DMS53 treated with DMSO at 0.1 percent for 48 hours (cell line): ENCODE data around the gene CEP131.
A peak's percentile ranks its signal among the peaks of the same experiment; 100 is the strongest.

Experiments used
- DNase-seq: peaks from one replicate; lab custom pipeline; 2025; ENCODE audit not compliant: unreplicated experiment; lab: John Stamatoyannopoulos, UW

The CEP131 gene

GRCh38 chr17:81239714-81240555, 17.2 kb upstream of the CEP131 start:
- DNase-seq, result no peak

- DNase-seq, result peak; percentile 99
Observed at GRCh38 chr17:81238815-81239713, 16.3 kb upstream of the CEP131 start, which contains the start of the genes NDUFAF8 and TEPSIN. Gene NDUFAF8, plus strand, starts transcription at chr17:81239318. Its CDS starts 46 bp downstream, at chr17:81239364. Gene TEPSIN, minus strand, starts transcription at chr17:81239055. Its CDS starts 22 bp downstream, at chr17:81239033.

- DNase-seq, result no peak
Observed at GRCh38 chr17:81238490-81238814, 15.7 kb upstream of the CEP131 start.

- DNase-seq, result peak; percentile 41
Observed at GRCh38 chr17:81237591-81238489, 15.1 kb upstream of the CEP131 start.

- DNase-seq, result no peak
Observed at GRCh38 chr17:81236784-81237183, 14.0 kb upstream of the CEP131 start.

GRCh38 chr17:81235822-81236740, 13.3 kb upstream of the CEP131 start:
- no peak for DNase-seq

- no peak for DNase-seq
Observed at GRCh38 chr17:81234940-81235821, 12.4 kb upstream of the CEP131 start.

- DNase-seq, result no peak
Observed at GRCh38 chr17:81234506-81234855, 11.7 kb upstream of the CEP131 start.

- DNase-seq, result no peak
Observed at GRCh38 chr17:81233811-81234505, 11.2 kb upstream of the CEP131 start.

- no peak for DNase-seq
Observed at GRCh38 chr17:81233316-81233715, 10.6 kb upstream of the CEP131 start.

GRCh38 chr17:81232616-81233241, 10.0 kb upstream of the CEP131 start:
- DNase-seq, result no peak

GRCh38 chr17:81231766-81232581, 9.2 kb upstream of the CEP131 start:
- no peak for DNase-seq

GRCh38 chr17:81231121-81231645, 8.4 kb upstream of the CEP131 start:
- DNase-seq, result no peak

GRCh38 chr17:81230043-81230820, 7.5 kb upstream of the CEP131 start:
- DNase-seq, result no peak

GRCh38 chr17:81229666-81229920, 6.8 kb upstream of the CEP131 start:
- DNase-seq, result no peak
